Measurements from ENCODE around the gene KRTAP4-11.
"Not testable (repeated sequence)": the region's sequence is repeated elsewhere in the genome, so short reads cannot be mapped to it uniquely, and the experiment has no call there.

KRTAP4-11 gene

GRCh38 chr17:41116297-41116696, 1.9 kb downstream of the KRTAP4-11 start:
- no peaks in the 10 kb centered on the region for H3K27me3 ChIP-seq (replicated peaks; ENCODE audit: control insufficient read depth, insufficient read depth, low read length)
- no peak for DNase-seq (ENCODE audit: extremely low read depth, insufficient read length)
- H3K4me3 ChIP-seq (replicated peaks; ENCODE audit: low read depth, low read length) = no peak overlapping the region
- H3K36me3 ChIP-seq (ENCODE audit: control insufficient read depth, insufficient read depth, low read length) = no peaks in the 10 kb centered on the region
- TF ChIP-seq CTCF (IDR thresholded peaks at IDR 0.05; ENCODE audit: insufficient read depth, low read length, poor library complexity, severe bottlenecking) = no peak

- no peak for DNase-seq (ENCODE audit: extremely low read depth, insufficient read length)
- Histone ChIP-seq H3K27me3 (replicated peaks; ENCODE audit: control insufficient read depth, insufficient read depth, low read length) (no peaks in the 10 kb centered on the region; the same call in 1 of the 2 replicates), H3K36me3 (ENCODE audit: control insufficient read depth, insufficient read depth, low read length) (no peaks in the 10 kb centered on the region), H3K4me3 (replicated peaks; ENCODE audit: low read depth, low read length) (no peak overlapping the region)
- TF ChIP-seq CTCF (IDR thresholded peaks at IDR 0.05; ENCODE audit: insufficient read depth, low read length, poor library complexity, severe bottlenecking) = no peak
These were observed 6.9 kb downstream of the KRTAP4-11 start for GRCh38 chr17:41111151-41111885.

DNA sequence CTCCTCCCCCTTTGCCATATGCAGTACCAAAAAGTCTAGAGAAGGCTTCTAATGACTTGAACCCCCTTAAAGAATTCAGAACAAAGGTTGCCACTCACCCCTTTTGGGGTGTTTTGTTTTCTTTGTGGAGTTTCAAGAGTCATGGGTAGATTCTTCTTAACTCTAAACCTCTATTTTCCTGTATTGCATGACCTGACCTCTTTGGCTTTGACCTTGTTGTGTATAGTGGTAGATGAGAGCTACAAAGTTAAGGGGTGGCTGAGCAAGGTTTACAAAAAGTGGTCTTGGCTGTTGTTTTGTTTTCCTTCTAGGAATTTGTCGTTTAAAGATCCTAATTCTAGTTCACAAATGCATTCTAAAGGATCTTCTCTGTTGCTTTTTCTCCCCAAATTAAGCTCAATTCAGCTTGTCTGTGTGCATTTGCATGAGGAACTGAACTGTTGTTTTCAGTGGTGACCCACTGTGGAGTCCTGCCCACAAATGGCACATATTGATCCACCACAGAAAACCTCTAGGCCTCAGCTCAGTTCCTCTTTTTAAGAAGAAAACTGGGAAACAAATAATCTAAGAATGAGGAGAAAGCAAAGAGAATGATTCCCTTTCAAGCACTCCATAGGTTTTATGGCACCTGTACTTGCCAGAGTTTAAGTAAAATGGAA, 9.3 kb downstream of the KRTAP4-11 start:
- not testable (repeated sequence) for H3K36me3 ChIP-seq (ENCODE audit: control insufficient read depth, insufficient read depth, low read length); DNase-seq (ENCODE audit: extremely low read depth, insufficient read length); H3K4me3 ChIP-seq (replicated peaks; ENCODE audit: low read depth, low read length); H3K27me3 ChIP-seq (replicated peaks; ENCODE audit: control insufficient read depth, insufficient read depth, low read length)

GRCh38 chr17:41107941-41108450, 10.2 kb downstream of the KRTAP4-11 start:
- H3K27me3 ChIP-seq (replicated peaks; ENCODE audit: control insufficient read depth, insufficient read depth, low read length) = no peaks in the 10 kb centered on the region; the same call in 1 of the 2 replicates
- H3K4me3 ChIP-seq (replicated peaks; ENCODE audit: low read depth, low read length) = no peak overlapping the region
- H3K36me3 ChIP-seq (ENCODE audit: control insufficient read depth, insufficient read depth, low read length) = no peaks in the 10 kb centered on the region
- DNase-seq (ENCODE audit: extremely low read depth, insufficient read length) = no peak
- TF ChIP-seq CTCF (IDR thresholded peaks at IDR 0.05; ENCODE audit: insufficient read depth, low read length, poor library complexity, severe bottlenecking) = no peak

DNA sequence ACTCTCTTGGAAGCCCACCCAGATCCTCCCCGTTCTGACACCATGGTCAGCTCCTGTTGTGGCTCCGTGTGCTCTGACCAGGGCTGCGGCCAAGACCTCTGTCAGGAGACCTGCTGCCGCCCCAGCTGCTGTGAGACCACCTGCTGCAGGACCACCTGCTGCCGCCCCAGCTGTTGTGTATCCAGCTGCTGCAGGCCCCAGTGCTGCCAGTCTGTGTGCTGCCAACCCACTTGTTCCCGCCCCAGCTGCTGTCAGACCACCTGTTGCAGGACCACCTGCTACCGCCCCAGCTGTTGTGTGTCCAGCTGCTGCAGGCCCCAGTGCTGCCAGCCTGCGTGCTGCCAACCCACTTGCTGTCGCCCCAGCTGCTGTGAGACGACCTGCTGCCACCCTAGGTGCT, 12.8 kb downstream of the KRTAP4-11 start, which contains the start of gene KRTAP4-9:
TSS of gene KRTAP4-9 (plus strand) at position 43 of the 400 bp plus-strand sequence. CDS start at position 43, 0 bp downstream.
- H3K4me3 ChIP-seq (replicated peaks; ENCODE audit: low read depth, low read length); DNase-seq (ENCODE audit: extremely low read depth, insufficient read length); H3K36me3 ChIP-seq (ENCODE audit: control insufficient read depth, insufficient read depth, low read length); H3K27me3 ChIP-seq (replicated peaks; ENCODE audit: control insufficient read depth, insufficient read depth, low read length): not testable (repeated sequence)

DNA sequence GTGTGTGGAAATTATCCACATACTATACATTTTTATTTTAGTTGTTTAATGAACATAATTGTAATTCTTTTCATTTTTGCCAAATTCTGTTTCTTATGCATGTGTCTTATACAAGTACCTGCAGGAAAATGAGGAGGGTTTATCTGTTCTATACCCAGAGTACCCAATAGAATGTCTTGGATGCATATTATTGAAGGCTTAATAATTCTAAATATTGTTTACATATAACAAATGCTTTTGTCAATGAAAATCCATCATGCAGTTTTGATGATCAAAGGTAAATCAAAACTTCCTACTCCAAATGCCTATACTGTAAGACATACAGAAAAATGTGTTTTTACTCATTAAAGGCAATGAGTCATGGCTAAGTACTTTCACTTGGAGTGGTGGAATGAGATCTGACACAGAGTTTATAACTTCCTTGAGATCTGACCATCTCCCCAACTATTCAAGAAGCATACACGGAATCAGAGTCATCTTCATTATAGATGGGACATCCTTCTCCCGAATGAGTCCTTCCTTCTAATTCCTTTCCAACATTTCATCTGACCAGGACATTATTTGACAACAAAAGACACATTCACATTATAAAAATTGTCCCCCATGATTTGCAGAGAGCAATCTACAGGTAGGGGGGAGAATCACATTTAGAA, 13.7 kb downstream of the KRTAP4-11 start:
- not testable (repeated sequence) for H3K27me3 ChIP-seq (replicated peaks; ENCODE audit: control insufficient read depth, insufficient read depth, low read length); H3K36me3 ChIP-seq (ENCODE audit: control insufficient read depth, insufficient read depth, low read length); DNase-seq (ENCODE audit: extremely low read depth, insufficient read length); H3K4me3 ChIP-seq (replicated peaks; ENCODE audit: low read depth, low read length)

DNA sequence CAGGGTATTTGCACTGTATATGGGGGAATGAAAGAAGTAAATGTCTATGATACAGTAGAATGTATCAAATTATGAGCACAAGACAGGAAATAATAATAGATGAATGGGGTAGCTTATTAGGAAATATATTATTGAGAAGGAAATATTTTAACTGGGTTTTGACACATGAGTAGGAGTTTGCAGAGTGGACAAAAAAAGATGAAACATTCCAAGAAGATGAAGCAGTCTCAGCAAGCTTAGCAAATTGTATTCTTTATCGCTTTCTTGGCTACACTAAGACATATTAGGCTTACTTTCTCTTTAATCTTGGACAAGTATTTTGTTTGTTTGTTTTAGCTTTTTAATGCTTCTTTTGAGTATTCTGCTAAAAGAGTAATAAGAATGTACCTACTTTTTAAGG, 14.3 kb downstream of the KRTAP4-11 start:
- Histone ChIP-seq H3K27me3 (replicated peaks; ENCODE audit: control insufficient read depth, insufficient read depth, low read length) (no peaks in the 10 kb centered on the region; the same call in 1 of the 2 replicates), H3K36me3 (ENCODE audit: control insufficient read depth, insufficient read depth, low read length) (no peaks in the 10 kb centered on the region), H3K4me3 (replicated peaks; ENCODE audit: low read depth, low read length) (no peak overlapping the region)
- DNase-seq (ENCODE audit: extremely low read depth, insufficient read length) = no peak
- no peak for TF ChIP-seq CTCF (IDR thresholded peaks at IDR 0.05; ENCODE audit: insufficient read depth, low read length, poor library complexity, severe bottlenecking)
